VCaP (cell line): ENCODE results near the gene UGT3A1.

Source experiments
- H3K27ac ChIP-seq: fragments of 450-650 bp; 2 replicates; pipeline ENCODE4 v1.5.1; 2017
- CTCF ChIP-seq: fragments of 450-650 bp; conservative IDR thresholded peaks from 2 replicates; pipeline ENCODE4 v1.5.1; 2017; ENCODE audit warnings: mild to moderate bottlenecking, moderate library complexity

Gene UGT3A1

GRCh38 chr5:35956429-35956828 is 34.8 kb downstream of the UGT3A1 start:
- H3K27ac ChIP-seq = no peak overlapping the region
- TF ChIP-seq CTCF = no peak

- TF ChIP-seq CTCF = no peak
- H3K27ac ChIP-seq = no peak overlapping the region
Observed at GRCh38 chr5:35954175-35954574, 37.0 kb downstream of the UGT3A1 start.

GRCh38 chr5:35947085-35947484 is 44.1 kb downstream of the UGT3A1 start:
- no peak overlapping the region for H3K27ac ChIP-seq
- no peak for TF ChIP-seq CTCF

GRCh38 chr5:35939639-35940038 is 51.6 kb downstream of the UGT3A1 start:
- no peak overlapping the region for H3K27ac ChIP-seq
- TF ChIP-seq CTCF = peak; percentile 17; the same call in 1 of the 2 replicates

GRCh38 chr5:35938568-35939227 is 52.5 kb downstream of the UGT3A1 start, which contains the start of gene CAPSL:
CAPSL (minus strand) TSS chr5:35938622; CDS start chr5:35921120, 17,502 bp downstream.
- no peak for TF ChIP-seq CTCF
- no peak within 1 kb of the TSS for H3K27ac ChIP-seq

- TF ChIP-seq CTCF = peak; percentile 82
- H3K27ac ChIP-seq = no peak overlapping the region
Observed at GRCh38 chr5:35926389-35927051, 64.7 kb downstream of the UGT3A1 start.

- TF ChIP-seq CTCF = peak; percentile 96
- no peak overlapping the region for H3K27ac ChIP-seq
Observed at GRCh38 chr5:35924950-35925722, 66.1 kb downstream of the UGT3A1 start.
